NCI-H526 treated with DMSO at 0.1 percent for 48 hours (cell line): Measurements from ENCODE around the gene AIFM1.
A peak's percentile ranks its signal among the peaks of the same experiment; 100 is the strongest.
"Not testable (repeated sequence)": the region's sequence is repeated elsewhere in the genome, so short reads cannot be mapped to it uniquely, and the experiment has no call there.

Experiments used
- DNase-seq: peaks from one replicate; lab custom pipeline; 2025; lab: John Stamatoyannopoulos, UW

The AIFM1 gene

GRCh38 chrX:130118441-130119311 is 47.0 kb downstream of the AIFM1 start:
- DNase-seq: no peak

- DNase-seq: no peak
Measured at GRCh38 chrX:130117166-130117565, 48.5 kb downstream of the AIFM1 start.

GRCh38 chrX:130115119-130115885 is 50.3 kb downstream of the AIFM1 start:
- DNase-seq: not testable (repeated sequence)

DNA sequence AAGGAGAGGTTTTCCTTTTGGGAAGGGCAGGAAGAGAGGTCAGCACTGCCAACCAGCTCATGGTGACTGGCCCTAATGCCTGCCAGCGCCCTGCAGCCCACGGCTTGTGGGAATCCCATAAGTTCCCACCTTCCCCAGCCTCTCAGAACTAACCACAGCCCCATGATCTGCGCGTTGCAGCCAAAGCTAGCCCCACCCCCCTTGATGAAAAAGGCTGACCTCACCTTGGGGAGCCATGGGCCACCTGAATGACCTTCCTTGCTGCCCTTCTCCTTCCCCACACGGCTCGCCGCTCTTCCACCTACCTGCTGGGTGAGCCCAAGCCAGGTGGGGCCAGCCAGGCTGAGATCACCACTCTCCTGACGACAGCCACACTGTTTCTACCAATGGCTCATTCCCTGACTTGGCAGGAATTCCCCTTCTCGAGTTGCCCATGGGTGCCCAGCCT is 51.5 kb downstream of the AIFM1 start:
- DNase-seq: no peak

- DNase-seq: no peak
Measured at GRCh38 chrX:130111220-130112154, 54.2 kb downstream of the AIFM1 start.

GRCh38 chrX:130110379-130111219 is 55.0 kb downstream of the AIFM1 start, which contains the start of gene ELF4:
ELF4 (minus strand) TSS chrX:130110497; CDS start chrX:130081330, 29,167 bp downstream.
- peak; percentile 8 for DNase-seq

DNA sequence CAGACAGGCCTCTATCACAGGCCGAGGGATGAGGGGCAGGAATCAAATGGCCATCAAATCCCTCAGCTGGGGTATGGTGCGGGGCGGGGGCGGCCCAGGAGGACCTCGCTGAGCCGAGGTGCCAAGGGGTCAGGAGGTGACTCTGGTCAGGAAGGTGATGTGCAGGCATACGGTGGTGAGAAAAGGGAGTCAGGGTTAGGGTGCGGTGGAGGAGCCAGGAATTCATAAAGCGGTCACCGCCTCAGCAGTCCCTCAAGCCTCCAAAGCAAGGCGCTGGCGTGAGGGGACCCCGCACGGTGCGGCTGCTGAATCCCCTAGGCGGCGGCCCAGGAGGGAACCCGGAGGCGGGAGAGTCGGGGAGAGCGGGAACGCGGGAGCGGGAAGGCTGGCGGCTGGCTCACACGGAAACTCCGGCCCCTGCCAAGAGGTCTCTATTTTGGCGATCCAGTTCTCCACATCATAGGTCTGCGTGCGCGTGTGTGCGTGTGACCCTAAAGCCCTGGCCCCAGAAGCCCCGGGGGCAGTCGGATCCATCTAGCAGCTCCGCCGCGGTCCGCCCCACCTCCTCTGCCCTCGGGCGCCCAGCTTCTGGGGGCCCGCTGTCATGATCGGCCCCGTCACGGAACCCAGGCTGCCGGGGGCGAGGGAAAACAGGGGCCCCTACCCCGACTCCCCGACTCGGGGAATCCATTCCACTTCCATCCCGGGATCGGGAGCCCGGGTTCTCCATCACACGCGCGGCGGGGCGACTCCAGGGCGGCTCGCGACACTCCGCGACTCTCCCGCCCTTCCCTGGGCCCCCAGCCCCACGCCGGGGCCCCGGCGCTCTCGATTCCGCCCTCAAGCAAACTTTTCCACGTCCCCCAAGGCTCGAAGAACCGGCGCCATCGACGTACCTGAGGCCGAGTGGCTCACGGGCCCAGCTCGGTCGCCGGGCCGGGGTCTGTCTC is 55.9 kb downstream of the AIFM1 start:
- no peak for DNase-seq

DNA sequence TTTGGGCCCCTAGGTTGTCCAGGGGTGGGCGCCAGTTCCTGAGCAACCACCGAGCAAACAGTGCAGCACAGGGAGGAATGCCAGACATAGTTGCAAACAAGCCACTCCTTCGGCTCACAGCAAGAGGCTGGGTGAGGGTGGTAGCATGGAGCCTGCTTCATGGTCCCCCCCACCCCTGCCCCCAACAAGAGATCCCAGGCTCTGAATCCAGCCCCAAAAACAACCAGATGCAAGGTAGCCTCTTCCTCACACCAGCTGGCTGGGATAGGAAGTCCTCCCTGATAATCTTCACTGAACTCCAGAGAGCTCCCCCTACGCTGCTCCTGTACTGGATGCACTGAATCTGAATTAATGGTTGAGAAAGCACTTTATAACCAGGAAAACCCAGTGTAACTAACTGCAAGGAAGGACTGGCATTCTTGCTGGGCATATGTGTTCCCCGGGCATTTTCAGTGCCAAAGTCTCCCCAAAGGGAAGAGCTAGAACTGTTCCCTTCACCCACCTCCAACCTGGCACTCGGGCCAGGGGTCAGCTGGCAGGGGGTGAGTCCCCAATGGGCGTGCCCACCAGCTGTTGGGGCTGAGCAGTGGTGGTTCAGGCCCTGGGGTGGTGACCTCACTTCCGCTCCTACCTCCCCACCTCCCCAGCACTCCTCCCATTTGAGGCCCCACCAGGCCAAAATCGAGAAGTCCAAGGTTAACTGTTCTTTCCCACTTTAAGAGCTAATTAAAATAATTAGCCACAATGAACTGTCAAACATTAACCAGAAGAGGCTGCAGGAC is 56.8 kb downstream of the AIFM1 start:
- peak; percentile 27 for DNase-seq

GRCh38 chrX:130106071-130106470 is 59.6 kb downstream of the AIFM1 start:
- DNase-seq: no peak

- DNase-seq: no peak
Measured at GRCh38 chrX:130105244-130105643, 60.4 kb downstream of the AIFM1 start.

- DNase-seq: no peak
Measured at GRCh38 chrX:130103605-130104004, 62.0 kb downstream of the AIFM1 start.

GRCh38 chrX:130100180-130100579 is 65.5 kb downstream of the AIFM1 start:
- DNase-seq: no peak

GRCh38 chrX:130098210-130098552 is 67.5 kb downstream of the AIFM1 start:
- DNase-seq: no peak

- peak; percentile 52 for DNase-seq
Measured at GRCh38 chrX:130097507-130098209, 68.0 kb downstream of the AIFM1 start.

DNA sequence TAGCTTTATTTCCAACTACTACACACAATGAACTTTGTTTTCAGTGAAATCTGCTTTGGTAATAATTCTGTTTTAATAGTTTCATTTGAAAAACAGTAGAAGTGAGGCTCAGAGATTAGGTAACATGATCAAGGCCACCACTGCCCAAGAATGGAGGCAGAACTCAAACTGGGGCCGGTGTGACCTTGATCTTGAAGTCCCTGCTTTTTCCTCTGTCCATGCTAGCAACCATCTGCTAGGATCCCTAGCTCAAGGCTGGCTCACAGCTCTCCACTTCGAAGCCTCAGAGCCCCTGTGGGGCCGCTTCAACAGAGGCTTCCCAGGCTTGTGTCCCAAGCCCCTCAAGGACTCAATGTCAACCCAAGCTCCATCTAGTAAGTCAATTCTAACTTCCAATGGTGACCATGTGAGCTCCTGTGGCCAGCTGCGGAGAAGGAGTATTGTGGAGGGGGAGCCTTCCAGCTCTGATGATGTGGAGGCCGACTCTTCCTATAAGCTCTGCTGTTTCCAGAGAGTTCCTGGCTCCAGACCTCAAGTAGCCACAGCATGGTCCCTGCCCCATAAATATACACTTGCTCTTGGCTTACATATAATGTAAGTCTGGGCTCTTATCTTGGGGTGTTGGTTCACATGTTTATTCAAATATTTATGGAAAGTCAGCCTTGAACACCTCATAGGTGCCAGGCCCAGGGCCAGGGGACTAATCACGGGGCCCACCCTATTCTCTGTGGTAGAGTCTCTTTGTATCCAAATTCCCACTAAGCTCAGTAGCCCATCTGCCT is 70.2 kb downstream of the AIFM1 start:
- no peak for DNase-seq

GRCh38 chrX:130094696-130095095 is 70.9 kb downstream of the AIFM1 start:
- DNase-seq: no peak

DNA sequence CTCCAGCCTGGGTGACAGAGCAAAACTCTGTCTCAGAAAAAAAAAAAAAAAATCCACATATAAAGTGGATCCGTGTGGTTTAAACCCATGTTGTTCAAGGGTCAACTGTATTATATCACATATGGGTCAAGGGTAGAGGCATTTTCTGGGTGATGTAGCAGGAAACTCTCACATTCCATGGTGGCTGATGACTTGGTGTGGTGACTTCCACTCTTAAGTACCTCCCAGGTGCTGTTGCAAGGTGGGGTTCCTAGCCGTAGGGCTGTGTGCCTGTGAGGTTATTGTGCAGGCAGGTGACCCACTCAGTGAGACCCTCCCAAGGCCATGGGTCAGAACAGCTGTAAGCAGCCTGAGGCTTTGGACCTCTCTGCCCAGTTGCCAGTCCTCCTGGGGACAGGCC is 72.4 kb downstream of the AIFM1 start:
- no peak for DNase-seq
